Neural progenitor cell (in vitro differentiated cells): ENCODE measurements around the gene CAMK1D.

Source experiments
- EZH2phosphoT487 ChIP-seq: fragments of 200-600 bp; sonication (generic); IDR thresholded peaks from 2 replicates; pipeline ENCODE4 v1.6.1; 2017; ENCODE audit warnings: antibody characterized with exemption
- TF ChIP-seq, protein P1 (sequence below): fragments of 200-600 bp; sonication (generic); IDR thresholded peaks from 2 replicates; pipeline ENCODE4 v1.5.1; 2017; ENCODE audit warnings: antibody characterized with exemption, mild to moderate bottlenecking

DNA sequence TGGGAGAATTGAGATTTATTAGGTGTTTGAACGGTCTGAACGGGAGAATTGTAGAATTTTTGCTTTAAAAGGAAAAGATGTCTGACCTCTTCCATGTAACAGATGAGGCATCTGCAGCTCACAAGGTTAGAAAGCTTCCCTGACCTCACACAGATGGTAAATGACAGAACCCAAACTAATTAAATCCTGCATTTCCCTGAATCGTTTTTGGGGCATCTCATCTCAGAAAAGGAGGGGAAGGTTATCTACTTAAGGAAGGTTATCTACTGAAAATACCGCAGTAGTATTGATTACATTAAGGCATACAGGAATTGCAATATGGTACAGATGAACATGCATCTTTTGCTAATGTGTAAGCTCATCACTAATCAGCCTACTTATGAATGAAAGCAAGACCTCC is 373.9 kb downstream of the CAMK1D start:
- TF ChIP-seq, protein P1, sequence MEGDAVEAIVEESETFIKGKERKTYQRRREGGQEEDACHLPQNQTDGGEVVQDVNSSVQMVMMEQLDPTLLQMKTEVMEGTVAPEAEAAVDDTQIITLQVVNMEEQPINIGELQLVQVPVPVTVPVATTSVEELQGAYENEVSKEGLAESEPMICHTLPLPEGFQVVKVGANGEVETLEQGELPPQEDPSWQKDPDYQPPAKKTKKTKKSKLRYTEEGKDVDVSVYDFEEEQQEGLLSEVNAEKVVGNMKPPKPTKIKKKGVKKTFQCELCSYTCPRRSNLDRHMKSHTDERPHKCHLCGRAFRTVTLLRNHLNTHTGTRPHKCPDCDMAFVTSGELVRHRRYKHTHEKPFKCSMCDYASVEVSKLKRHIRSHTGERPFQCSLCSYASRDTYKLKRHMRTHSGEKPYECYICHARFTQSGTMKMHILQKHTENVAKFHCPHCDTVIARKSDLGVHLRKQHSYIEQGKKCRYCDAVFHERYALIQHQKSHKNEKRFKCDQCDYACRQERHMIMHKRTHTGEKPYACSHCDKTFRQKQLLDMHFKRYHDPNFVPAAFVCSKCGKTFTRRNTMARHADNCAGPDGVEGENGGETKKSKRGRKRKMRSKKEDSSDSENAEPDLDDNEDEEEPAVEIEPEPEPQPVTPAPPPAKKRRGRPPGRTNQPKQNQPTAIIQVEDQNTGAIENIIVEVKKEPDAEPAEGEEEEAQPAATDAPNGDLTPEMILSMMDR = no peak
- no peak for TF ChIP-seq EZH2phosphoT487
